ENCODE results near the gene RAD51B. TPM values are rescaled to one million over a fixed set of nuclear protein-coding genes. Genes with fewer than 3 reads are reported as not detected.

The RAD51B gene
- total RNA-seq, 1 donor from 2014 or later = 16.7 TPM

GRCh38 chr14:68686724-68687123 lies 867.1 kb downstream of the RAD51B start:
- TF ChIP-seq CTCF (conservative IDR thresholded peaks at IDR 0.05) = no peak
- no peak for DNase-seq (ENCODE audit: low read depth, low spot score)
- Mint-ChIP-seq H3K27ac (ENCODE audit: unreplicated experiment) (no peak overlapping the region), H3K36me3 (ENCODE audit: low read depth) (peaks cover 2% of the 10 kb centered on the region), H3K27me3 (ENCODE audit: low read depth) (no peaks in the 10 kb centered on the region), H3K4me1 (peaks cover 95% of the 10 kb centered on the region), H3K4me3 (no peak overlapping the region), H3K9me3 (no peaks in the 10 kb centered on the region)

GRCh38 chr14:68687746-68688145 lies 868.2 kb downstream of the RAD51B start:
- H3K27me3 Mint-ChIP-seq (ENCODE audit: low read depth) = no peaks in the 10 kb centered on the region
- H3K4me3 Mint-ChIP-seq = no peak overlapping the region
- DNase-seq (ENCODE audit: low read depth, low spot score) = no peak
- TF ChIP-seq CTCF (conservative IDR thresholded peaks at IDR 0.05) = no peak
- peaks cover 2% of the 10 kb centered on the region for H3K9me3 Mint-ChIP-seq
- H3K36me3 Mint-ChIP-seq (ENCODE audit: low read depth) = peaks cover 2% of the 10 kb centered on the region
- peaks cover 95% of the 10 kb centered on the region for H3K4me1 Mint-ChIP-seq
- H3K27ac Mint-ChIP-seq (ENCODE audit: unreplicated experiment) = peak overlapping the region; percentile 22

- peak overlapping the region; percentile 76 for H3K4me3 Mint-ChIP-seq
- H3K4me1 Mint-ChIP-seq = peaks cover 94% of the 10 kb centered on the region
- H3K9me3 Mint-ChIP-seq = peaks cover 4% of the 10 kb centered on the region
- peak; percentile 49 for DNase-seq (ENCODE audit: low read depth, low spot score)
- no peaks in the 10 kb centered on the region for H3K27me3 Mint-ChIP-seq (ENCODE audit: low read depth)
- peak overlapping the region; percentile 92 for H3K27ac Mint-ChIP-seq (ENCODE audit: unreplicated experiment)
- H3K36me3 Mint-ChIP-seq (ENCODE audit: low read depth) = peaks cover 2% of the 10 kb centered on the region
- no peak for TF ChIP-seq CTCF (conservative IDR thresholded peaks at IDR 0.05)
These were observed 869.3 kb downstream of the RAD51B start for GRCh38 chr14:68688872-68689371.

- Mint-ChIP-seq H3K27me3 (ENCODE audit: low read depth) (no peaks in the 10 kb centered on the region), H3K4me3 (peak overlapping the region; percentile 76), H3K27ac (ENCODE audit: unreplicated experiment) (peak overlapping the region; percentile 92), H3K9me3 (peaks cover 4% of the 10 kb centered on the region), H3K4me1 (peaks cover 88% of the 10 kb centered on the region), H3K36me3 (ENCODE audit: low read depth) (peaks cover 2% of the 10 kb centered on the region)
- no peak for TF ChIP-seq CTCF (conservative IDR thresholded peaks at IDR 0.05)
- DNase-seq (ENCODE audit: low read depth, low spot score) = no peak
These were observed 869.9 kb downstream of the RAD51B start for GRCh38 chr14:68689511-68689910.

GRCh38 chr14:68690089-68690958 lies 870.7 kb downstream of the RAD51B start:
- no peak for TF ChIP-seq CTCF (conservative IDR thresholded peaks at IDR 0.05)
- peaks cover 80% of the 10 kb centered on the region for H3K4me1 Mint-ChIP-seq
- peak overlapping the region; percentile 83 for H3K4me3 Mint-ChIP-seq
- H3K9me3 Mint-ChIP-seq = peaks cover 4% of the 10 kb centered on the region
- no peak for DNase-seq (ENCODE audit: low read depth, low spot score)
- H3K27ac Mint-ChIP-seq (ENCODE audit: unreplicated experiment) = peak overlapping the region; percentile 91
- H3K36me3 Mint-ChIP-seq (ENCODE audit: low read depth) = peaks cover 2% of the 10 kb centered on the region
- no peaks in the 10 kb centered on the region for H3K27me3 Mint-ChIP-seq (ENCODE audit: low read depth)
